Fibroblast of lung (primary cell): ENCODE data around the gene SLMAP. TPM values are rescaled to one million over a fixed set of nuclear protein-coding genes. Genes with fewer than 3 reads are reported as not detected.
A peak's percentile ranks its signal among the peaks of the same experiment; 100 is the strongest.
"Not testable (repeated sequence)": the region's sequence is repeated elsewhere in the genome, so short reads cannot be mapped to it uniquely, and the experiment has no call there.

Source experiments
- DNase-seq, 2 donors: peaks; one replicate each; pipeline versions ENCODE4 v3.0.0 to v3.0.0-alpha.2; 2010; ENCODE audit warnings: low read depth in 2 of 2
- H2AFZ ChIP-seq: 2 replicates; pipeline ENCODE4 v1.5.1; 2012; ENCODE audit warnings: low read length, control low read depth, inconsistent platforms
- H3K27ac ChIP-seq: 2 replicates; pipeline ENCODE4 v1.5.1; 2011; ENCODE audit warnings: low read length, control low read depth; ENCODE audit not compliant: insufficient read depth
- H3K27me3 ChIP-seq: 2 replicates; pipeline ENCODE4 v1.5.1; 2011; ENCODE audit warnings: mild to moderate bottlenecking, low read length; ENCODE audit not compliant: control insufficient read depth, insufficient read depth
- H3K36me3 ChIP-seq: 2 replicates; pipeline ENCODE4 v1.5.1; 2011; ENCODE audit warnings: low read length; ENCODE audit not compliant: control insufficient read depth, insufficient read depth
- H3K4me1 ChIP-seq: 2 replicates; pipeline ENCODE4 v1.5.1; 2011; ENCODE audit warnings: low read length; ENCODE audit not compliant: control insufficient read depth, insufficient read depth; ENCODE audit errors: extremely low read depth
- H3K4me2 ChIP-seq: 2 replicates; pipeline ENCODE4 v1.5.1; 2011; ENCODE audit warnings: low read length, control low read depth; ENCODE audit not compliant: insufficient read depth; ENCODE audit errors: extremely low read depth
- H3K4me3 ChIP-seq, 4 experiments: fragments of 200-600 bp in 1 of 4; sonication (generic) in 1 of 4; replicated peaks in 1 of 4; 2 replicates each; pipeline ENCODE4 v1.5.1; 2011 to 2016; ENCODE audit warnings: low read length in 4 of 4, low read depth in 3 of 4, mild to moderate bottlenecking in 3 of 4, control low read depth in 2 of 4, inconsistent platforms in 1 of 4, mixed read lengths in 1 of 4; ENCODE audit not compliant: insufficient read depth in 1 of 4; ENCODE audit errors: control extremely low read depth in 1 of 4
- H3K79me2 ChIP-seq: 2 replicates; pipeline ENCODE4 v1.5.1; 2012; ENCODE audit warnings: mild to moderate bottlenecking, low read length, inconsistent platforms; ENCODE audit not compliant: control insufficient read depth, insufficient read depth
- H3K9ac ChIP-seq: 2 replicates; pipeline ENCODE4 v1.5.1; 2011; ENCODE audit warnings: mild to moderate bottlenecking, low read length, control low read depth; ENCODE audit not compliant: insufficient read depth
- H3K9me3 ChIP-seq: 2 replicates; pipeline ENCODE4 v1.5.1; 2012; ENCODE audit warnings: low read depth, low read length; ENCODE audit not compliant: control insufficient read depth, insufficient read depth
- H4K20me1 ChIP-seq: 2 replicates; pipeline ENCODE4 v1.5.1; 2011; ENCODE audit warnings: low read length; ENCODE audit not compliant: control insufficient read depth, insufficient read depth; ENCODE audit errors: extremely low read depth
- CTCF ChIP-seq, 2 donors: IDR thresholded peaks in 1 of 2; conservative IDR thresholded peaks in 1 of 2; 1 replicate in 1 of 2; 2 replicates in 1 of 2; pipeline ENCODE4 v1.5.1; 2011 to 2012; ENCODE audit warnings: low read length in 2 of 2, control low read depth in 1 of 2, inconsistent platforms in 1 of 2, low read depth in 1 of 2, mild to moderate bottlenecking in 1 of 2
- EZH2 ChIP-seq: IDR thresholded peaks from 2 replicates; pipeline ENCODE4 v1.5.1; 2012; ENCODE audit warnings: low read length, control low read depth, mild to moderate bottlenecking; ENCODE audit errors: missing control alignments
- polyA plus RNA-seq, 2 donors: library from polyadenylated mRNA; depleted of rRNA in 1 of 2; stranded (reverse) in 1 of 2; unstranded in 1 of 2; fragments of >200 nt; gene quantifications; 2 replicates each; pipeline ENCODE4 v1.2.1, GENCODE V29; 2011 to 2012; ENCODE audit warnings: missing spikeins in 1 of 2
- total RNA-seq: library from RNA; depleted of rRNA; stranded (reverse); fragments of >200 nt; gene quantifications from 2 replicates; pipeline ENCODE4 v1.2.1, GENCODE V29; 2014

SLMAP gene
- total and polyA plus RNA-seq, 2 donors (not counting 1 experiment from before 2014, with no cell fraction given), result 35.3 to 55.5 TPM

GRCh38 chr3:57805674-57806073, 49.6 kb downstream of the SLMAP start:
- no peak overlapping the region for H3K27ac ChIP-seq
- H3K4me2 ChIP-seq, result no peak overlapping the region

GRCh38 chr3:57806195-57806594, 50.1 kb downstream of the SLMAP start:
- not testable (repeated sequence) for H3K36me3 ChIP-seq, H3K4me1 ChIP-seq, H3K27ac ChIP-seq, H3K27me3 ChIP-seq, DNase-seq, H3K9ac ChIP-seq, H2AFZ ChIP-seq, H3K4me3 ChIP-seq, H4K20me1 ChIP-seq, H3K9me3 ChIP-seq, H3K4me2 ChIP-seq
- peaks cover 40% of the 10 kb centered on the region for H3K79me2 ChIP-seq

More at GRCh38 chr3:57805674-57806073, 49.6 kb downstream of the SLMAP start:
- no peaks in the 10 kb centered on the region for H3K27me3 ChIP-seq
- H3K9me3 ChIP-seq, result no peaks in the 10 kb centered on the region
- H3K9ac ChIP-seq, result no peak overlapping the region
- peaks cover 40% of the 10 kb centered on the region for H3K79me2 ChIP-seq
- TF ChIP-seq CTCF (conservative IDR thresholded peaks at IDR 0.05 in 1 of 2, IDR thresholded peaks at IDR 0.05 in 1 of 2; ENCODE audit: low read depth in 1 of 2, low read length in 2 of 2), result no peak
- peak; percentile 66 to 86 for DNase-seq
- H3K4me1 ChIP-seq, result peaks cover 5% of the 10 kb centered on the region
- H3K4me3 ChIP-seq, result no peak overlapping the region
- no peaks in the 10 kb centered on the region for H3K36me3 ChIP-seq
- no peak overlapping the region for H2AFZ ChIP-seq
- no peaks in the 10 kb centered on the region for H4K20me1 ChIP-seq

- no peak overlapping the region for H3K27ac ChIP-seq
- H3K79me2 ChIP-seq, result peaks cover 42% of the 10 kb centered on the region
- H3K36me3 ChIP-seq, result no peaks in the 10 kb centered on the region
- no peaks in the 10 kb centered on the region for H3K9me3 ChIP-seq
- no peak overlapping the region for H3K4me2 ChIP-seq
- H3K27me3 ChIP-seq, result no peaks in the 10 kb centered on the region
- no peak for DNase-seq
- TF ChIP-seq EZH2 (no peak), CTCF (conservative IDR thresholded peaks at IDR 0.05 in 1 of 2, IDR thresholded peaks at IDR 0.05 in 1 of 2; ENCODE audit: low read depth in 1 of 2, low read length in 2 of 2) (no peak)
- H2AFZ ChIP-seq, result no peak overlapping the region
- no peak overlapping the region for H3K4me3 ChIP-seq
- no peaks in the 10 kb centered on the region for H4K20me1 ChIP-seq
- no peak overlapping the region for H3K9ac ChIP-seq
- peaks cover 1% of the 10 kb centered on the region for H3K4me1 ChIP-seq
These were observed 53.0 kb downstream of the SLMAP start for GRCh38 chr3:57808961-57809608.
